CD4-positive, alpha-beta T cell treated with Interleukin-6 for 4 hours (primary cell): ENCODE data around the gene TNFRSF4.

Source experiments
- DNase-seq: peaks from one replicate; pipeline ENCODE4 v3.0.0-alpha.2; 2020; ENCODE audit warnings: mixed read lengths

The TNFRSF4 gene

GRCh38 chr1:1232208-1232795, 18.3 kb upstream of the TNFRSF4 start, which contains the start of gene B3GALT6:
TSS of gene B3GALT6 (plus strand) at chr1:1232237. CDS start at chr1:1232279, 42 bp downstream.
- DNase-seq: no peak

GRCh38 chr1:1231400-1232207, 17.7 kb upstream of the TNFRSF4 start, which contains the start of gene SDF4:
TSS of gene SDF4 (minus strand) at chr1:1232001. CDS start at chr1:1228772, 3,229 bp downstream.
- peak; percentile 96 for DNase-seq

DNA sequence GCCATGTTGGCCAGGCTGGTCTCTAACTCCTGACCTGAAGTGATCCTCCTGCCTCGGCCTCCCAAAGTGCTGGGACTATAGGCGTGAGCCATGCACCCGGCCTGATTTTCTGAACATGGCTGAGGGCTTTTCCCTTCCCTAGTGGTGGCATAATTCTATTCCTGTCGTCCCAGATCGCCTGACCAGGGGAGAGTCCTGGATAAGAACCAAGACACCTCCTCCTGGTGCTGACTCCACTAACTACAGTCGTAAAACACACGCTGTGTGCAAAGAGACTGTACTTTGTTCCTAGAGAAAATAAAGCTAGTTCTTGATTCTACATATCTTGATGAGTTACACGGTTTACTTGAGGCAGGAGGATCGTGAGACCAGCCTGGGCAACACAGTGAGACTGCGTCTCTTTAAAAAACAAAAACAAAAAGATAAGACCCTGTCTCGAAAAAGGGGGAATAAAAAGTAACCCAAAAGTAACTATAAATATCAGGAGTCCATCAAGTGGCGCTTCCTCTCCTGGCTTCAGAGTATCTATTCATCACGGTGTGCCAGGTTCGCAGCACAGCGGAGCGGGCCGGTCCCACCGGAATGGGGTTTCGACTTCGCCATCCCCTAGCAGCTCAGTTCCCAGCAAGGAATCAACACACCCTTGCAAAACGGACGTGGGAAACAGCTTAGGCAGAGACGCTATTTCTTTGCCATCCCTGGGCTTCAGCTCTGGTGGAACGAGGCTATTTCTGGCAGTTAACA, 16.9 kb upstream of the TNFRSF4 start:
- peak; percentile 33 for DNase-seq

- no peak for DNase-seq
Measured at GRCh38 chr1:1229770-1230169, 15.8 kb upstream of the TNFRSF4 start.

DNA sequence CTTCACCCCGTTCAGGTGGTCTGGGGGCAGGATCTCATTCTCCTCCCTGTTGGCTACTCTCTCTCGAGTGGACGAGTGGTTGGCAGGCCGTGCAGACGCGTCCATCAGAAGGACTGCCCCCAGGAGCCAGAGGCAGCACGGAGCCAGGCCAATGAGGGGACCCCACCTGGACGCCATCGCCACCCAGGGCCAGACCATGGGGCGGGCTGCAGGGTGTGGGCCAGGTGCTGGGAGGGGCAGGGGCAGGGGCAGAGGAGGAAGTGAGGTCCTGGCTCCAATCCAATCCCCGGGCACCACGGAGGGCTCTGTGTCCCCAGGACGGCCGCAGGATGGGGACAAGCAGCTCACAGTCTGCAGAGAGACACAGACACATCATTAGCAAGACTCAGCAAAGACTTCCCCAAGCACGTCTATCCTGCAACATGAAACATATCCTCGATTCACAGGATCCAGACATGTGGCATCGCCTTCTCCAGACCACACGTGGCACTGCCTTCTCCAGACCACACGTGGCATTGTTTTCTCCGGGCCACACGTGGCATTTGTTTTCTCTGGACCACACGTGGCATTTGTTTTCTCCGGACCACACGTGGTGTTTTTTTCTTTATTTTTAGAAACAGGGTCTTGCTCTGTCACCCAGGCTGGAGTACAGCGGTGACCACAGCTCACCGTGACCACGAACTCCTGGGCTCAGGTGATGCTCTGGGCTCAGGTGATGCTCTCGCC, 14.8 kb upstream of the TNFRSF4 start:
- DNase-seq: no peak

DNA sequence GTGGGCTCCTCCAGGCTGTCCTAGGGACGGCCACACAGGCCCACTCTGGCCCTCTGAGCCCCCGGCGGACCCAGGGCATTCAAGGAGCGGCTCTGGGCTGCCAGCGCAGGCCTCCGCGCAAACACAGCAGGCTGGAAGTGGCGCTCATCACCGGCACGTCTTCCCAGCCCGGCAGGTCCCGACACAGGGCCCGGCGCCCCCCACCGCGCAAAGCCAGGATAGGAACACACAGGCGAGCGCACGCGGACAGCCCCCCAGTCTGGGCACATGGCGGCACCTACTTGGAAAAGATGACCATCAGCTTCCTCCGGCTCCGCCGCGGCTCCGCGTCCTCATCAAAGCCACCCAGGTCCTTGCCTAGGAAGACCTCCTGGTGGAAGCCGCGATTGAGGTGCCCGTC, 14.2 kb upstream of the TNFRSF4 start:
- DNase-seq: no peak

GRCh38 chr1:1227386-1227785, 13.4 kb upstream of the TNFRSF4 start:
- DNase-seq: no peak

DNA sequence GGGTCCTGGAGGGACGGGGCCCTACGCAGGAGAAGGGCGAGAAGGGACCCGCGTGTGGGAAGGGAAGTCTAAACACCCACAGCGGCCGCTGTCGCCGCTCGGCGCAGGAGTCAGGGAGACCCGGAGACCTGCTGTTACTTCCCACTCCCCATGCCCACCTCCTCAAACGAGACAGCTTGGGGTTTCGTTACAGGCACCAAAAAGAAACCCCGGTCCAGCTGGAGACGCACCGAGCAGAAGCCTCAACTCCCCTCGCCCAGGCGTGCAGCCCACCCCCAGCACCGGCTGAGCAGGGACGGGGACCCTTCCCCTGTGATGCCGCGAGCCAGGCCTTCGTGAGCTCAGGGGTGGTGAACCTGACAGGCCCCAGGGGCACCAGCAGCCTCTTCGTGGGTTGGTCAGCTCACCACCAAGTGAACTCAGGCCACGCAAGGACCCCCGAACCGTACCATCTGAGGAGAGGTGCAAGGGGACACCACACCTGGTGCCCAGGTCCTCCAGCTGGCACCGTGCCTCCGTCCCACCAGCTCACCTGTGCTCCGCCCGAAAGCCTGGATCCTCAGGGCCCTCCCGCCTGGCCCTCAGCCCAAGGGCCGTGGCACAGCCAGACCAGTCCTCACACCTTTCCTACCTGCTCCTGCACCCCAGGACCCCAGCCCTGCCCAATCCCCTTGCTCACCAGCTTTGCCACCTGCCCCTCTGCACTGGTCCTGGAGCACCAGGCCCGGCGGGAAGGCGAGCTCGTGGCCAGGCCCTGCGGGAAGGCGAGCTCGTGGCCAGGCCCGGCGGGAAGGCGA, 12.8 kb upstream of the TNFRSF4 start:
- no peak for DNase-seq

GRCh38 chr1:1225913-1226312, 12.0 kb upstream of the TNFRSF4 start:
- DNase-seq: no peak

GRCh38 chr1:1225238-1225845, 11.4 kb upstream of the TNFRSF4 start:
- DNase-seq: no peak

DNA sequence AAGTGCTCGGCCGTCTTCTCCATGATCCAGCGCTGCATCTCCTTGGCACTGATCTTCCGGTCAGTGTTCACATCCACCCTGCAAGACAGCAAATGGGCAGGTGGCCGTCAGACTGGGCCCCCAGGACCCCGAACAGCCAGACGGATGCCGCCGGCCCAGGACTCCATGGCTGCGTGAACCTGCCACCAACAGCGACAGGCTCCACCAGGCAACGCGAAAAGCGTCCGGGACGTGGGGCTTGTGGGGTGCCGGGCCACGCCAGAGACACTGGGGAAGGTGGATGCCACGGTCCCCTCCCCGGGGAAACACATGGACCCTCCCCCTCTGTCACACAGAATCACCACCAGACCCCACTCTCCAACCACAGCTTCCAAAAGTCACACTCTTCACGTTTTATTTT, 9.9 kb upstream of the TNFRSF4 start:
- no peak for DNase-seq

GRCh38 chr1:1223321-1223720, 9.4 kb upstream of the TNFRSF4 start:
- DNase-seq: no peak

DNA sequence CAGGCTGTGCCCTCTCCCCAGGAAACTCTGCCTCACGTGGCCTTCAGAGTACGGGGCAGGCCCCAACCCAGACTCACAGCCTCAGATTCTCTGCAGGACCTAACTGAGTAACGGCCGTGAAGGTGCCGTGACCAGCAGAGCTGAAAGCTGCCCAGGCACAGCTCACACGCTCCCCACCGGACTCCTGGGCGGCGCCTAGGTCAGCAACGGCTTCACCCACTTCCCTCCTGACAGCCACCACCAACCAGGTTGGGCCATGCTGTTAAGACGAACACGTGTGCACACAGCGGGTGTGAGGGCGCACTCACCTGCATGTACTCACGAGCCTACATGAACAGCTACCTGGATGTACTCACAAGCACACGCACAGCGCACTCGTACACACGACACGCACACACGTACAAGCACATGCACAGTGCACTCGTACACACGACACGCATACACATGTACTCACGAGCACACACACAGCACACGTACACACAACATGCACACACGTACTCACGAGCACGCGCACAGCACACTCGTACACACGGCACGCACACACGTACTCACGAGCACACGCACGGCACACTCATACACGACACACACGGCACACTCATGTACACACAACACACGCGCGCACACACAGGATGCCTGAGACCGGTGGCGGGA, 8.7 kb upstream of the TNFRSF4 start:
- no peak for DNase-seq

- no peak for DNase-seq
Measured at GRCh38 chr1:1221887-1222574, 8.1 kb upstream of the TNFRSF4 start.

DNA sequence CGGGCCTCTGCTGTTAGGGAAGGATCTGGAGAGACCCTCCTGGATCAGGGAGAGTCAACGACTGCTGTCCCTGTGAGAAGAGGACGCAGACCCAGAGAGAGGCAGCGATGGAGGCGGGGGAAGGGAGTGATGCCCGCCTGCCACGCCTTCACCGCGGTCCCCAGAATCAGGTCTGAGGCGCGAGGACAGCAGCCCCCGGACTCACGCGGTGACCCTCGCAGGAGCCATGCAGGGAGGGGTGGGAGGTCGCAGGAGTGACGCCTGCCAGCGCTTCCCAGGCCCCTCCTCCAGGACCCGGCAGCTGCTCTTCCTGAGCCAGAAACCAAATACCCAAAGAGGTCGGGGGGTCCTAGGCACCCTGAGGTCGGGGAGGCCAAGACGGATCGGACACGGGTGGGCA, 6.2 kb upstream of the TNFRSF4 start:
- no peak for DNase-seq

DNA sequence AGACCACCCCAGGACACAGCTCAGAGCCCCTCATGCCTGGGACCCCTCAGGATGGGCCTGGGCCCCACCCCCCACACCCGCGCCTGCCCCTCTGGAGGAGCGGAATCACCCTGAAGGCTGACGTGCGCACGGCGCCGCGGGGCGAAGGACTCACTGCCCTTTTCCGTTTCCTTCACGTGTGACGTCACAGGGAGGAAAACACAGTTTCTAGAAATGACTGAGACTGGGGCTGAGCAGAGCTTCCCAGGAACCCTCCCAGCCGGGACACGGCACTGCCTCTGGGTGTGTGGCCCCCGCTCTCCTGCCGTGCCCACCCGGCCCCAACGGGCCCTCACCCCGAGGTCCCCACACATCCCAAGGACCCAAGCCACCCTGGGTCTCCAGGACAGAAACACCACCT, 5.4 kb upstream of the TNFRSF4 start:
- peak; percentile 53 for DNase-seq

- no peak for DNase-seq
Measured at GRCh38 chr1:1218524-1219200, 4.7 kb upstream of the TNFRSF4 start.

- DNase-seq: peak; percentile 28
Measured at GRCh38 chr1:1217621-1218523, 3.9 kb upstream of the TNFRSF4 start.
